Keratinocyte (primary cell): Measurements from ENCODE around the gene NVL.

Source experiments
- CTCF ChIP-seq, 3 experiments: IDR thresholded peaks in 1 of 3; conservative IDR thresholded peaks in 1 of 3; optimal IDR thresholded peaks in 1 of 3; 2 replicates in 2 of 3; 3 replicates in 1 of 3; pipeline versions ENCODE3 to v1.5.1; 2011; ENCODE audit warnings: low read length in 3 of 3, mild to moderate bottlenecking in 3 of 3, moderate library complexity in 2 of 3, control low read depth in 1 of 3, inconsistent platforms in 1 of 3; ENCODE audit not compliant: insufficient read depth in 2 of 3; ENCODE audit errors: extremely low read depth in 1 of 3
- EZH2 ChIP-seq: IDR thresholded peaks from one replicate; pipeline ENCODE4 v1.6.1; 2012; ENCODE audit warnings: inconsistent platforms, mild to moderate bottlenecking, low read length, moderate library complexity

GRCh38 chr1:224294775-224295174 lies 35.2 kb downstream of the NVL start:
- TF ChIP-seq CTCF (optimal IDR thresholded peaks at IDR 0.05 in 1 of 3, IDR thresholded peaks at IDR 0.05 in 1 of 3, conservative IDR thresholded peaks at IDR 0.05 in 1 of 3; ENCODE audit: extremely low read depth in 1 of 3, insufficient read depth in 2 of 3, low read length in 3 of 3) (no peak), EZH2 (no peak)
